Measurements from ENCODE around the gene SLC11A2. TPM values are rescaled to one million over a fixed set of nuclear protein-coding genes. Genes with fewer than 3 reads are reported as not detected.

Gene SLC11A2
- 16.1 and 21.9 TPM in 2 replicates for total RNA-seq

DNA sequence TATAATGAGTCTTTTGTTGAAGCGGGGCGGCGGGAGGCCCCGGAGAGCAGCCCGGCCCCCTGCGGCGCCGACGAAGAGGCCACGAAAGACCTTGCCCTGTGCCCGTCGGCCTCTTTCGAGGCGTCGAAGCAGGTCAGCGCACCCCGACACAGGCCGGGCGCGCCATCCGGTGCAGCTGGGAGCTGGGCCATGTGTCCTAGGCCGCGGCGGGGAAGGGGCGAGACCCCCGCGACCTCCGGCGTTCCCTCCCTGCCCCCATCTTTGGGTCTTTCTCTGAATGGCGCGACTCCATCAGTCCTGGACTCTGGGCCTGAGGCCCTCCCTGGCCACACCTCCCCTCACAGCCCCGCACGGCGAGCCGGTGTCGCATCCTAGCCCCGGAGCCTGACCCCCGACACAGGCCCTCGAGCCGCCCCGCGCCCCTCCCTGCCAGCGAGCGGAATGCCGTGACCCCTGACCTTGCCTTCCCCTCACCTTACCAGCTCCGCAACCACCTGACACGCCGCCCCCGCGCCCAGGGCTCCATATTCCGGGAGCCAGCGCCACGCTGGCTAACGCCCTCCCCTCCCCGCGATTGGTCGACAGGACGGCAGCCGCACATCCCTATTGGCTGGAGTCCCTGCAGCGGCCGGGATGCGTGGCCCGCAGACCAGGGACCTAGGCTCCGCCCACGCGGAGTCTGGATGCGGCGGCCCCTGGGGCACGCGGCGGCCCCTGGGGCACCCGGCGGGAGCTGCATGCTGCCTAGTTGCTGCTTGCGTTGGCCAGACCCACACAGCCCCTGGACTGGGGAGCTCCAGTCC lies at the start of gene SLC11A2:
TSS of gene SLC11A2 (minus strand) at position 549 of the 803 bp plus-strand sequence. CDS start 15,656 bp downstream, outside the sequence.

DNA sequence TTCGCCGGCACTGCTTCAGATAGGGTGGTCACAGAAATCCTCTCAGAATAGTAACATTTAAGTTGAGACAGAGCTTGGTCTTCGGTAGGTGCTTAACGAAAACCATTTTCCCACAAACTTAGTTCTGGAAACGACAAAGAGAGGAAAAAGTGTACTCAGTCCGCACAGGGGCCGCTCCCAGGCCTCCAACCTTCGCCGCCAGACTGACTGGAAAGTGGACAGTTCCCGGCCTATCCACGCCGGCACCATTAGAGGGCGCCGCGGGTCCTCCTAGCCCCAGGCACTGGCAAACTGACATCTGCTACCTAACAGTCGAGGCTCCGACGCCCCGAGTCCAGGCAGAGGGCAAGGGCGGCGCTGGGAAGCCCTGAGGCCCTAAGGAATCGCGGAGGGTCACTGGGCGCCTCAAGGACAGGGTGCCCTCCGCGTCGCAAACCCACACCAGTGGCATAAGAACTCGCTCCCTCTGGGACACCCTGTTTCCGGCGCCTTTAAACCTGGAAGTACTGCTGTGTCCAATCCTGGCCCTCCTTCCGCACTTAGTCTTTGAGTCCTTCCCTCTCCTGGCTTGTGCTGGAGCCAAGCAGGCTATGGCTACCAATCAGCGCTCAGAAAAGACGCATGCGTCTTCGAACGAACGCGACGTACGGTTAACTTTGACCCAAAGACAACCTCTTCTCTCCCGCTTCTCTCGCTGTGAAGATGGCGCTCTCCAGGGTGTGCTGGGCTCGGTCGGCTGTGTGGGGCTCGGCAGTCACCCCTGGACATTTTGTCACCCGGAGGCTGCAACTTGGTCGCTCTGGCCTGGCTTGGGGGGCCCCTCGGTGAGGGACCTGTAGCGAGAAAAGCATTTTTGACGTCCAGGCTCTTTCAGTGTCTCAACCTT lies 21.7 kb upstream of the SLC11A2 start, which contains the start of gene LETMD1:
TSS of gene LETMD1 (plus strand) at position 673 of the 886 bp plus-strand sequence. CDS start at position 703, 30 bp downstream.

DNA sequence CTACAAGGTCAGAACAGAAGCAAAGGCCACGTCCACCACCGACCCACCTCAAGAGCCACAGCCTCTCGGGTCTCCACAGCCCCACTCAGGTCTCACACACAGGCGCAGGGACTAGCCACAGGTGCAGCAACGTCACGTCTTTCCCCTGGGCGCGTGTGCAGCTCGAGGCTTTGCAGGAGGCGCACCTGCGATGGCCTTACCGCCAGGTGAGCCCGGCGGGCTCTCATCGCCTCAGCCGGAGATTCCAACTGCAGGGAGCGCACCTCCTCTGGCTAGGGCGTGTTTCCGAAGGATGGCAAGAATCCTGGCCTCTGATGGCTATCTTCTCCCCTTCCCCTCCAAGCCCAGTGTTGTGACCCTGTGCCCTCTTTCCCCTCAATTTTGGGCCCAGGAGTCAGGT lies 73.7 kb downstream of the SLC11A2 start, which contains the start of gene HIGD1C:
TSS of gene HIGD1C (plus strand) at position 35 of the 400 bp plus-strand sequence. CDS start 1,455 bp downstream, outside the sequence.

Other genes starting within 250 kb of the SLC11A2 start
- not detected in 2 replicates for gene TMPRSS12, start 183.5 kb downstream of the SLC11A2 start, total RNA-seq
- not detected in 2 replicates for gene HIGD1C, start 73.8 kb downstream of the SLC11A2 start, total RNA-seq
- 34.3 and 46.1 TPM in 2 replicates for gene LETMD1, start 21.9 kb upstream of the SLC11A2 start, total RNA-seq
- gene CSRNP2, start 57.2 kb upstream of the SLC11A2 start, total RNA-seq, result 12.1 and 14.5 TPM in 2 replicates
- gene TFCP2, start 146.8 kb upstream of the SLC11A2 start, total RNA-seq, result 7.5 and 7.8 TPM in 2 replicates
- gene POU6F1, start 191.7 kb upstream of the SLC11A2 start, total RNA-seq, result 3.0 and 11.0 TPM in 2 replicates
- gene DAZAP2, start 212.4 kb upstream of the SLC11A2 start, total RNA-seq, result 206 and 231 TPM in 2 replicates
- gene SMAGP, start 244.0 kb upstream of the SLC11A2 start, total RNA-seq, result 22.5 and 31.9 TPM in 2 replicates

Data from myometrial cell (primary cell).